K562 (cell line): ENCODE data around the gene CFDP1. TPM values are rescaled to one million over a fixed set of nuclear protein-coding genes. Genes with fewer than 3 reads are reported as not detected.
A peak's percentile ranks its signal among the peaks of the same experiment; 100 is the strongest.

ENCODE experiments used
- CHD2 ChIP-seq: IDR thresholded peaks from 2 replicates; pipeline ENCODE4 v1.6.1; 2011; ENCODE audit warnings: low read depth, low read length
- CREB1 ChIP-seq, 2 experiments: sonication (generic) in 1 of 2; formaldehyde crosslinking in 1 of 2; IDR thresholded peaks; 2 replicates each; pipeline versions ENCODE4 v1.6.1 to v1.8.0; 2012 to 2022; ENCODE audit warnings: inconsistent platforms in 1 of 2, mild to moderate bottlenecking in 1 of 2, missing genetic modification reagents in 1 of 2, moderate library complexity in 1 of 2
- CXXC5 ChIP-seq: fragments of 250-450 bp; sonication (Bioruptor Pico); IDR thresholded peaks from 2 replicates; pipeline ENCODE4 v1.8.0; 2022; ENCODE audit warnings: inconsistent platforms, mild to moderate bottlenecking, moderate library complexity
- GABPB1 ChIP-seq: sonication (generic); formaldehyde crosslinking; IDR thresholded peaks from 2 replicates; pipeline ENCODE4 v1.8.0; 2022; ENCODE audit warnings: mild to moderate bottlenecking, missing genetic modification reagents
- GTF2E2 ChIP-seq: fragments of 200-800 bp; sonication (Bioruptor generic); IDR thresholded peaks from 2 replicates; pipeline ENCODE4 v1.6.1; 2016; ENCODE audit warnings: missing genetic modification characterization, missing compliant biosample characterization
- NBN ChIP-seq: fragments of 450-650 bp; IDR thresholded peaks from 2 replicates; pipeline ENCODE4 v1.6.1; 2016; ENCODE audit warnings: low read depth, mild to moderate bottlenecking
- NR1H2 ChIP-seq: sonication (generic); formaldehyde crosslinking; IDR thresholded peaks from 2 replicates; pipeline ENCODE4 v1.4.0; 2020; ENCODE audit warnings: mild to moderate bottlenecking, missing genetic modification reagents
- RBBP5 ChIP-seq: fragments of 200-600 bp; sonication (generic); IDR thresholded peaks from 2 replicates; pipeline ENCODE4 v1.6.1; 2012; ENCODE audit warnings: borderline replicate concordance, mild to moderate bottlenecking, low read length, control low read depth, inconsistent platforms; ENCODE audit not compliant: insufficient read depth, poor library complexity, severe bottlenecking
- SAP30 ChIP-seq: fragments of 200-600 bp; sonication (generic); IDR thresholded peaks from 2 replicates; pipeline ENCODE4 v1.6.1; 2012; ENCODE audit warnings: borderline replicate concordance, low read depth, mild to moderate bottlenecking, moderate library complexity, low read length, control low read depth, inconsistent platforms; ENCODE audit not compliant: insufficient read depth, poor library complexity, severe bottlenecking
- SMAD4 ChIP-seq: fragments of 250-450 bp; sonication (Bioruptor Pico); conservative IDR thresholded peaks from 2 replicates; pipeline ENCODE4 v1.8.0; 2021; ENCODE audit warnings: inconsistent platforms, mild to moderate bottlenecking, moderate library complexity
- SREBF1 ChIP-seq: fragments of 150-350 bp; IDR thresholded peaks from 2 replicates; pipeline ENCODE4 v1.6.1; 2014; ENCODE audit warnings: antibody characterized with exemption, low read depth, low read length, borderline replicate concordance
- YY1 ChIP-seq, 3 experiments: IDR thresholded peaks; 2 replicates each; pipeline ENCODE4 v1.6.1; 2011; ENCODE audit warnings: low read length in 2 of 3, mild to moderate bottlenecking in 2 of 3, moderate library complexity in 2 of 3, borderline replicate concordance in 1 of 3, control low read depth in 1 of 3, low read depth in 1 of 3; ENCODE audit not compliant: insufficient read depth in 3 of 3, insufficient replicate concordance in 2 of 3, control insufficient read depth in 1 of 3, insufficient read length in 1 of 3; ENCODE audit errors: extremely low read depth in 1 of 3
- ZNF717 ChIP-seq: fragments of 250-450 bp; sonication (Bioruptor Pico); IDR thresholded peaks from 2 replicates; pipeline ENCODE4 v1.5.0; 2021
- ZNF780A ChIP-seq: fragments of 250-450 bp; sonication (Bioruptor Pico); IDR thresholded peaks from 2 replicates; pipeline ENCODE4 v1.5.0; 2021; ENCODE audit warnings: mild to moderate bottlenecking
- polyA plus RNA-seq, 8 experiments: library from polyadenylated mRNA; depleted of rRNA in 4 of 8; stranded (reverse) in 5 of 8; unstranded in 3 of 8; fragments of >200 nt; fragmentation: Nextera tagmentation in 2 of 8; fragmentation: Illumina TruSeq in 1 of 8; extraction: Ambion mirVana in 2 of 8; extraction: Trizol in 1 of 8; gene quantifications; 2 replicates each; pipeline versions ENCODE4 v1.2.1 to v1.2.3, GENCODE V29; 2011 to 2014; ENCODE audit warnings: inconsistent platforms in 1 of 8, missing spikeins in 1 of 8
- total RNA-seq, 7 experiments: library from RNA; depleted of rRNA in 6 of 7; stranded (reverse); fragments of >200 nt in 6 of 7; fragmentation: Illumina TruSeq in 2 of 7; extraction: Trizol in 2 of 7; gene quantifications; 2 replicates each; pipeline versions ENCODE4 v1.2.1 to v1.2.3, GENCODE V29; 2011 to 2021; ENCODE audit warnings: low replicate concordance in 1 of 7
- TF ChIP-seq, protein P1 (sequence below), 2 experiments: fragments of 450-650 bp; IDR thresholded peaks; 2 replicates each; pipeline ENCODE4 v1.6.1; 2018; ENCODE audit warnings: mild to moderate bottlenecking in 2 of 2, low read depth in 1 of 2; ENCODE audit not compliant: partially characterized antibody in 2 of 2
- TF ChIP-seq, protein P2 (sequence below): sonication (generic); formaldehyde crosslinking; IDR thresholded peaks from 2 replicates; pipeline ENCODE4 v1.8.0; 2023; ENCODE audit warnings: mild to moderate bottlenecking, missing genetic modification reagents

Gene CFDP1
- total and polyA plus RNA-seq, 9 of the 15 experiments (the other 6 are each of a cell fraction or from before 2014, with no cell fraction given), result 31.5 to 78.4 (median 61.7) TPM

DNA sequence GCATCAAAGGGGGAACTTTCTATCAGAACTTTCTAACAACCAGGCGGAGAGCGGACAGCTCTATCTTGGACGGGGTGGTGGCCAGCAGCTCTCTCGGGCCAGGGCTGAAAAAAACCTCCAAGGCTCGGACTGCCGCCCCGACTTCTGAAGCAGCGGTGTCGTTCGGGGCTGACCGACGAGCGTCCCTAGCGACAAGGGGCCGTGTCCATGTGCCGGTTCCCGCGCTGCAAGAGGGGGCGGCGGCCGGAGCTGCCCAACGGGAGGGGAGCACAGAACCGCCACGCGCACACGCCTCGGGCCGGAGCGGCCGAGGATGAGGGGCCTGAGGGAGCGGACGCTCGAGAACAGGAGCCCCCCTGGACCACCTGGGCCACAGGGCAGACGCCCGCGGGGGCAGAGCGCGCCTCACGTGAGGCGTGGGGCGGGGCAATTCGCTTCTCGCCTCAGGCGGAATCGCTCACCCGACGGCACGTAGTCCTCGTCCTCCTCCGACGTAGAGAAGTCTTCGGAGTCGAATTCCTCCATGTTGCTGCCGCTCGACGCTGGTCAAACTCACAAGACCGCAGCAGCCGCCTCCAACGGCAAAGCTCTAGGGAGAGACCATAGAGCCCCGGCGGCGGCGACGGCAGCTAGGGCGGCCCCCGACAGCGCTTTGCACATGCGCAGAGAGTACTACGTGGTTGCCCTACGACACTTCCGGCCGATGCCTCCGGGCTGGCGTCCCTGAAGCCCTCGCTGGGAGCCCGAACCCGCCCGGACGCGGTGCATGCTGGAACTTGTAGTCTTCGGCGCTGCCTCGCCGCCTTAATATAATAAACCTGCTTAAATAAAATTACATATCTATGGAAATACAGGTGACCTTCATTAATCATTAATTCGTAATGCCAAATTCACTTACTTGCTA is at the start of gene CFDP1 (continued):
- peak; percentile 79 for TF ChIP-seq RBBP5
- TF ChIP-seq YY1 (IDR thresholded peaks at IDR 0.05; ENCODE audit: borderline replicate concordance in 1 of 3, control insufficient read depth in 1 of 3, extremely low read depth in 1 of 3, insufficient read depth in 3 of 3, insufficient read length in 1 of 3, insufficient replicate concordance in 2 of 3, low read depth in 1 of 3, low read length in 2 of 3), result peak in 2 of 3 experiments; percentile 19 to 35
- TF ChIP-seq CREB1 (IDR thresholded peaks at IDR 0.05), result peak; percentile 72
- TF ChIP-seq CREB1 (CRISPR knock-in tag; IDR thresholded peaks at IDR 0.05), result peak; percentile 69
- TF ChIP-seq NR1H2 (CRISPR knock-in tag), result peak; percentile 32
- TF ChIP-seq NBN, result peak; percentile 67; the same call in 1 of the 2 replicates
- no peak for TF ChIP-seq ZNF780A (CRISPR knock-in tag)
- TF ChIP-seq, protein P1, sequence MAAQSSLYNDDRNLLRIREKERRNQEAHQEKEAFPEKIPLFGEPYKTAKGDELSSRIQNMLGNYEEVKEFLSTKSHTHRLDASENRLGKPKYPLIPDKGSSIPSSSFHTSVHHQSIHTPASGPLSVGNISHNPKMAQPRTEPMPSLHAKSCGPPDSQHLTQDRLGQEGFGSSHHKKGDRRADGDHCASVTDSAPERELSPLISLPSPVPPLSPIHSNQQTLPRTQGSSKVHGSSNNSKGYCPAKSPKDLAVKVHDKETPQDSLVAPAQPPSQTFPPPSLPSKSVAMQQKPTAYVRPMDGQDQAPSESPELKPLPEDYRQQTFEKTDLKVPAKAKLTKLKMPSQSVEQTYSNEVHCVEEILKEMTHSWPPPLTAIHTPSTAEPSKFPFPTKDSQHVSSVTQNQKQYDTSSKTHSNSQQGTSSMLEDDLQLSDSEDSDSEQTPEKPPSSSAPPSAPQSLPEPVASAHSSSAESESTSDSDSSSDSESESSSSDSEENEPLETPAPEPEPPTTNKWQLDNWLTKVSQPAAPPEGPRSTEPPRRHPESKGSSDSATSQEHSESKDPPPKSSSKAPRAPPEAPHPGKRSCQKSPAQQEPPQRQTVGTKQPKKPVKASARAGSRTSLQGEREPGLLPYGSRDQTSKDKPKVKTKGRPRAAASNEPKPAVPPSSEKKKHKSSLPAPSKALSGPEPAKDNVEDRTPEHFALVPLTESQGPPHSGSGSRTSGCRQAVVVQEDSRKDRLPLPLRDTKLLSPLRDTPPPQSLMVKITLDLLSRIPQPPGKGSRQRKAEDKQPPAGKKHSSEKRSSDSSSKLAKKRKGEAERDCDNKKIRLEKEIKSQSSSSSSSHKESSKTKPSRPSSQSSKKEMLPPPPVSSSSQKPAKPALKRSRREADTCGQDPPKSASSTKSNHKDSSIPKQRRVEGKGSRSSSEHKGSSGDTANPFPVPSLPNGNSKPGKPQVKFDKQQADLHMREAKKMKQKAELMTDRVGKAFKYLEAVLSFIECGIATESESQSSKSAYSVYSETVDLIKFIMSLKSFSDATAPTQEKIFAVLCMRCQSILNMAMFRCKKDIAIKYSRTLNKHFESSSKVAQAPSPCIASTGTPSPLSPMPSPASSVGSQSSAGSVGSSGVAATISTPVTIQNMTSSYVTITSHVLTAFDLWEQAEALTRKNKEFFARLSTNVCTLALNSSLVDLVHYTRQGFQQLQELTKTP (IDR thresholded peaks at IDR 0.05; ENCODE audit: low read depth in 1 of 2, partially characterized antibody in 2 of 2), result peak in 1 of 2 experiments; percentile 84
- peak; percentile 55 for TF ChIP-seq SMAD4 (CRISPR knock-in tag)
- TF ChIP-seq SREBF1, result no peak
- TF ChIP-seq GTF2E2, result no peak
- TF ChIP-seq CXXC5, result peak; percentile 92
- peak; percentile 94 for TF ChIP-seq GABPB1 (CRISPR knock-in tag)
- TF ChIP-seq, protein P2, sequence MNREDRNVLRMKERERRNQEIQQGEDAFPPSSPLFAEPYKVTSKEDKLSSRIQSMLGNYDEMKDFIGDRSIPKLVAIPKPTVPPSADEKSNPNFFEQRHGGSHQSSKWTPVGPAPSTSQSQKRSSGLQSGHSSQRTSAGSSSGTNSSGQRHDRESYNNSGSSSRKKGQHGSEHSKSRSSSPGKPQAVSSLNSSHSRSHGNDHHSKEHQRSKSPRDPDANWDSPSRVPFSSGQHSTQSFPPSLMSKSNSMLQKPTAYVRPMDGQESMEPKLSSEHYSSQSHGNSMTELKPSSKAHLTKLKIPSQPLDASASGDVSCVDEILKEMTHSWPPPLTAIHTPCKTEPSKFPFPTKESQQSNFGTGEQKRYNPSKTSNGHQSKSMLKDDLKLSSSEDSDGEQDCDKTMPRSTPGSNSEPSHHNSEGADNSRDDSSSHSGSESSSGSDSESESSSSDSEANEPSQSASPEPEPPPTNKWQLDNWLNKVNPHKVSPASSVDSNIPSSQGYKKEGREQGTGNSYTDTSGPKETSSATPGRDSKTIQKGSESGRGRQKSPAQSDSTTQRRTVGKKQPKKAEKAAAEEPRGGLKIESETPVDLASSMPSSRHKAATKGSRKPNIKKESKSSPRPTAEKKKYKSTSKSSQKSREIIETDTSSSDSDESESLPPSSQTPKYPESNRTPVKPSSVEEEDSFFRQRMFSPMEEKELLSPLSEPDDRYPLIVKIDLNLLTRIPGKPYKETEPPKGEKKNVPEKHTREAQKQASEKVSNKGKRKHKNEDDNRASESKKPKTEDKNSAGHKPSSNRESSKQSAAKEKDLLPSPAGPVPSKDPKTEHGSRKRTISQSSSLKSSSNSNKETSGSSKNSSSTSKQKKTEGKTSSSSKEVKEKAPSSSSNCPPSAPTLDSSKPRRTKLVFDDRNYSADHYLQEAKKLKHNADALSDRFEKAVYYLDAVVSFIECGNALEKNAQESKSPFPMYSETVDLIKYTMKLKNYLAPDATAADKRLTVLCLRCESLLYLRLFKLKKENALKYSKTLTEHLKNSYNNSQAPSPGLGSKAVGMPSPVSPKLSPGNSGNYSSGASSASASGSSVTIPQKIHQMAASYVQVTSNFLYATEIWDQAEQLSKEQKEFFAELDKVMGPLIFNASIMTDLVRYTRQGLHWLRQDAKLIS (CRISPR knock-in tag), result peak; percentile 64; the same call in 1 of the 2 replicates
- no peak for TF ChIP-seq ZNF717
- no peak for TF ChIP-seq CHD2
- TF ChIP-seq SAP30, result peak; percentile 95
